Keratinocyte (primary cell): Measurements from ENCODE around the gene ITCH.

Experiments
- CTCF ChIP-seq, 3 experiments: IDR thresholded peaks in 1 of 3; conservative IDR thresholded peaks in 1 of 3; optimal IDR thresholded peaks in 1 of 3; 2 replicates in 2 of 3; 3 replicates in 1 of 3; pipeline versions ENCODE3 to v1.5.1; 2011; ENCODE audit warnings: low read length in 3 of 3, mild to moderate bottlenecking in 3 of 3, moderate library complexity in 2 of 3, control low read depth in 1 of 3, inconsistent platforms in 1 of 3; ENCODE audit not compliant: insufficient read depth in 2 of 3; ENCODE audit errors: extremely low read depth in 1 of 3
- EZH2 ChIP-seq: IDR thresholded peaks from one replicate; pipeline ENCODE4 v1.6.1; 2012; ENCODE audit warnings: inconsistent platforms, mild to moderate bottlenecking, low read length, moderate library complexity

GRCh38 chr20:34331838-34332237 is 31.2 kb upstream of the ITCH start:
- TF ChIP-seq CTCF (optimal IDR thresholded peaks at IDR 0.05 in 1 of 3, IDR thresholded peaks at IDR 0.05 in 1 of 3, conservative IDR thresholded peaks at IDR 0.05 in 1 of 3; ENCODE audit: extremely low read depth in 1 of 3, insufficient read depth in 2 of 3, low read length in 3 of 3), result no peak
- no peak for TF ChIP-seq EZH2
